Measurements from ENCODE around the gene NAT9.

- TF ChIP-seq CTCF (conservative IDR thresholded peaks at IDR 0.05) (no peak), ZFX (IDR thresholded peaks at IDR 0.05) (no peak)
These were observed 39.6 kb upstream of the NAT9 start for GRCh38 chr17:74815550-74816370.
